Adipocyte (in vitro differentiated cells): ENCODE measurements around the gene SH3BP4.

Experiments used
- DNase-seq: peaks from one replicate; pipeline ENCODE4 v3.0.0-alpha.2; 2015; ENCODE audit warnings: low read depth
- H3K27me3 ChIP-seq: replicated peaks from 2 replicates; pipeline ENCODE4 v1.7.0; 2013; ENCODE audit warnings: mild to moderate bottlenecking, low read length, moderate library complexity; ENCODE audit not compliant: control insufficient read depth, insufficient read depth
- H3K36me3 ChIP-seq: 2 replicates; pipeline ENCODE4 v1.7.0; 2013; ENCODE audit warnings: low read length, mild to moderate bottlenecking, moderate library complexity; ENCODE audit not compliant: control insufficient read depth, insufficient read depth, severe bottlenecking
- H3K4me1 ChIP-seq: 2 replicates; pipeline ENCODE4 v1.7.0; 2013; ENCODE audit warnings: mild to moderate bottlenecking, low read length, moderate library complexity; ENCODE audit not compliant: control insufficient read depth, insufficient read depth
- H3K4me3 ChIP-seq: 2 replicates; pipeline ENCODE4 v1.7.0; 2013; ENCODE audit warnings: mild to moderate bottlenecking, low read length, moderate library complexity
- H3K9ac ChIP-seq: 2 replicates; pipeline ENCODE4 v1.7.0; 2013; ENCODE audit warnings: mild to moderate bottlenecking, low read length, moderate library complexity
- H3K9me3 ChIP-seq: 2 replicates; pipeline ENCODE4 v1.7.0; 2013; ENCODE audit warnings: mild to moderate bottlenecking, low read length, moderate library complexity; ENCODE audit not compliant: control insufficient read depth

The SH3BP4 gene

GRCh38 chr2:235095569-235095968 is 143.8 kb downstream of the SH3BP4 start:
- no peaks in the 10 kb centered on the region for H3K27me3 ChIP-seq
- H3K36me3 ChIP-seq: no peaks in the 10 kb centered on the region
- no peak overlapping the region for H3K9ac ChIP-seq
- H3K4me3 ChIP-seq: no peak overlapping the region
- peaks cover 5% of the 10 kb centered on the region for H3K4me1 ChIP-seq
- no peaks in the 10 kb centered on the region for H3K9me3 ChIP-seq
- DNase-seq: peak; percentile 39

GRCh38 chr2:235096447-235096846 is 144.6 kb downstream of the SH3BP4 start:
- H3K4me1 ChIP-seq: peaks cover 5% of the 10 kb centered on the region
- H3K36me3 ChIP-seq: no peaks in the 10 kb centered on the region
- no peaks in the 10 kb centered on the region for H3K27me3 ChIP-seq
- H3K9me3 ChIP-seq: no peaks in the 10 kb centered on the region
- H3K4me3 ChIP-seq: no peak overlapping the region
- DNase-seq: peak; percentile 34
- no peak overlapping the region for H3K9ac ChIP-seq

- Histone ChIP-seq H3K9me3 (no peaks in the 10 kb centered on the region), H3K4me1 (peaks cover 5% of the 10 kb centered on the region), H3K4me3 (no peak overlapping the region), H3K36me3 (no peaks in the 10 kb centered on the region), H3K9ac (no peak overlapping the region), H3K27me3 (no peaks in the 10 kb centered on the region)
- no peak for DNase-seq
Observed at GRCh38 chr2:235097196-235097595, 145.4 kb downstream of the SH3BP4 start.

- DNase-seq: no peak
- no peaks in the 10 kb centered on the region for H3K9me3 ChIP-seq
- H3K27me3 ChIP-seq: no peaks in the 10 kb centered on the region
- H3K4me1 ChIP-seq: peaks cover 5% of the 10 kb centered on the region
- no peaks in the 10 kb centered on the region for H3K36me3 ChIP-seq
- H3K9ac ChIP-seq: no peak overlapping the region
- no peak overlapping the region for H3K4me3 ChIP-seq
Observed at GRCh38 chr2:235098269-235098668, 146.5 kb downstream of the SH3BP4 start.

GRCh38 chr2:235098736-235099494 is 147.1 kb downstream of the SH3BP4 start:
- Histone ChIP-seq H3K4me1 (peaks cover 5% of the 10 kb centered on the region), H3K36me3 (no peaks in the 10 kb centered on the region), H3K4me3 (no peak overlapping the region), H3K9me3 (no peaks in the 10 kb centered on the region), H3K27me3 (no peaks in the 10 kb centered on the region), H3K9ac (no peak overlapping the region)
- DNase-seq: peak; percentile 58

- DNase-seq: no peak
- Histone ChIP-seq H3K36me3 (no peaks in the 10 kb centered on the region), H3K4me3 (no peak overlapping the region), H3K9ac (no peak overlapping the region), H3K4me1 (peaks cover 5% of the 10 kb centered on the region), H3K27me3 (no peaks in the 10 kb centered on the region), H3K9me3 (no peaks in the 10 kb centered on the region)
Observed at GRCh38 chr2:235102896-235103295, 151.1 kb downstream of the SH3BP4 start.
